Activated CD4-positive, alpha-beta T cell treated with anti-CD3 and anti-CD28 coated beads, Interleukin-2, Interleukin-4, amounts not matched to agents 100 ng/mL and 50 ng/mL, durations not matched to agents 16 hours and 8 hours (primary cell): ENCODE results near the gene GTSE1.

Source experiments
- DNase-seq: peaks from one replicate; pipeline ENCODE4 v3.0.0-alpha.2; 2020; ENCODE audit warnings: low spot score

GTSE1 gene

DNA sequence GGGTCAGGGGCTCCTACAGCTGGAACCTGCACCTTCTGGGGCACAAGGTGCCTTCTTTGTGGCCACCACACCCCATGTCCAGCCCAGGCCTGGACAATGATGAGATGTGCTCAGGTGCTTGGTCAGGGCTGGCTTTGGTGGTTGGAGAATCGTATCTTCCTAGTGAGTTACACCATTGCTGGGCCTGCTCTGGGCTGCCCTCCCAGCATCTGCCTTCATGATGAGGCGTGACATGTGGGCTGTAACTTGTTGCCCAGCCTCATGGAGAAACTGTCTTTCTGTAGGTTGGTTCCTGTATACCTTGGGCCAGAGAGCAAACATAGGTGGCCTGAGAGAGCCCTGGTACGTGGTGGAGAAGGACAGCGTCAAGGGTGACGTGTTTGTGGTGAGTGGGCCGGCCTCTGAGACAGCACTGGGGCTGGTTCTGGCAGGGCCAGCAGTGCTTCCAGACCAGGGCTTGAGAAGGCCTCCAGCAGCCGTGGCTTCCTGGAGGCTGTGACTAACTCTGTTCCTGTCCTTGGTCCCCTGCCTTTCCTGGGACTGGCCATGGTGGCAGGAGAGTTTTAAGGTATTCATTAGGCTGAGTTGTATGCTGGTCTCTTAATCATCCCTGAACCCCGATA lies 56.9 kb downstream of the GTSE1 start:
- no peak for DNase-seq

DNA sequence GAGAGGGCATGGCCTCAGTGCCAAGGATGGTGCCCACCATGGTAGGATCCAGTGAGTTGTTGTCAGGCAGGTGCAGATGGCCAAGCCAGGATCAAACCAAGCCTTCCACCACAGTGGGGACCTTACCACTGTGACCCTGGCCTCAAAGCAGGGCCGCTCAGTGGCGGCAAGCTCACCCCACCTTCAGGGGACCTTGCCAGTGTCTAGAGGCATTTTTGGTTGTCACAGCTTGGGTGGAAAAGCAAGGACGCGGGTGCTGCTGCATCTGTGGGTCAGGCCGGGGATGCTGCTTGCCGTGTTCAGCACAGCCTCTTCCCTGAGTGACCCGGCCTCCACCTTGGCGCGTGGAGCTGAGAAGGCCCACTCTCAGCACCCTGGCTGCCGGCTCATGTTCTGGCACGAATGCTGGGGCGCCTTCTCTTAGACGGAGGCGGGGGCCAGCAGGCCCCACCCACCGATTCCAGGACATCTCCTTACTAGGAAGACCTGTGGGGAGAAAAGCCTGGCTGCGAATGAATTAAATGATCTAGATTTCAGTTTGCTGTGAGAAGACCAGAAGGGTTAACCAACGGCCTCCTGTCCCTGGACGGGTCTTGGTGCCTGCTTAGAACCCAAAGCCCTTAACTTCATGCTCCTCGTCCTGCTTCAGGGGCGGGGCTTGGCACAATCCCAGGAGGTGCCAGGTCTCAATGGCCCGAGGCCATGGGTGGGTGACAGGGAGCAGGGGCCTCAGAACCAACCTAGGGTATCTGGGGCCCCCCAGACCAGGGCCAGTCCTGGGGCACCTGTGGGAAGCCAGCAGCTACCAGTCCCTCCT lies 57.7 kb downstream of the GTSE1 start:
- DNase-seq, result no peak

DNA sequence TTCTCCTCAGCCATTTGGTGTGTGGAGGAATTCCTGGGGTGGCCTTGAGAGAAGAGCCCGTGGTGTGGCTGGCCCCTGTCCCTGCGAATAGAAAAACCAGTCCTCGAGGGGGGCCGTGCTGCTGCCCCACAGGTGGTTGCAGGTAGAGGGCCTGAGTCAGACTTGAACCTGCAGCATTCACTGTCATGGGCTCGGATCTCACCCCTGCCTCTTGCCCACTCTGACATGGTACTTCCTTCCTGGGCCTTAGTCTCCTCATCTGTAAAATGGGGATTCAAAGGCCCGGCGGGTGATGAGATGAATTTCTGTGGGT lies 58.3 kb downstream of the GTSE1 start:
- DNase-seq, result no peak

DNA sequence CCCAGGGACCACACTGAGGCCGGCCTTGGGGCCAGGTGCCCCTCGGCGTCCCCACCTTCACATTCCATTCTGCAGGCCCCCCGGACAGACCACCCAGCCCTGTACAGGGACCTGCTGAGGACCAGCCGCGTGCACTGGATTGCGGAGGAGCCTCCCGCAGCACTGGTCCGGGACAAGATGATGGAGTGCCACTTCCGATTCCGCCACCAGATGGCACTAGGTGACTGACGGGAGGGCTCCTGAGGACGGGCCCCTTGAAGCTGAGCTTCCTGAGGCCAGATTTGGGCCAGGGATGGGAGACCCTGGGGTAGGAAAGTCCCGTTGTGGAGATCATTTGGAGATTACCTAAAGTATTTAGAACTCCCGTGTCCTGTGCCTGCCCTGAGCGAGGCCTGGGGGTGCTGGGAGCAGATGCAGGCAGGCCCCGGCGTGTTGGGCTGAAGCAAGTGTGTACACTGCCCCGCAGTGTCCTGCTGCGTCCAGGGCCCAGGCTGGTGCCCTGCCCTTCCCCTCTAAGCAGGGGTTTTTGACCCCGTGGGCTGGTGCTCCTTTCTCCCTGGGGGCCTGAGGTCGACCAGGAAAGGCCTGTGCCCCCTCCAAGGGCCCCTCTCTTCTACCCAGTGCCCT lies 58.8 kb downstream of the GTSE1 start:
- peak; percentile 61 for DNase-seq

DNA sequence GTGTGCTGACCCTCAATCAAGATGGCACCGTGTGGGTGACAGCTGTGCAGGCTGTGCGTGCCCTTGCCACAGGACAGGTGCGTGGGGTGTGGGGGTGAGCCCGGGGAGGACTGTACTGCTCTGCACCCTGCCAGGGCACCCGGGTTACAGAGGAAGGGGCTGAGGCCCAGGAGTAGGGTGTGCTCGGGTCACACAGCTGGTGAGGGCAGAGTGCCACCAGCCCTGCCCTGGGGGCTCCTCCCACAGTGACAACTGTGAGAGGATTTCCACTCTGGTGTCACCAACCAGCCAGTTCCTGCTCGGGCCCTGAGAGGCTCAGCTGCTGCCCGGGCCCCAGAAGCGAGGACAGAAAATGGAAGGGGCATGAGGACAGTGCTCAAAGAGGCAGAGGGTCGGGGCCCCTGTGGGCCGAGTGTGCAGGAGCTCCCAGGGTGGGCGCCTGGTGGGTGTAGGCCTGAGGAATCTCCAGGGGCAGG lies 59.4 kb downstream of the GTSE1 start:
- DNase-seq, result no peak

DNA sequence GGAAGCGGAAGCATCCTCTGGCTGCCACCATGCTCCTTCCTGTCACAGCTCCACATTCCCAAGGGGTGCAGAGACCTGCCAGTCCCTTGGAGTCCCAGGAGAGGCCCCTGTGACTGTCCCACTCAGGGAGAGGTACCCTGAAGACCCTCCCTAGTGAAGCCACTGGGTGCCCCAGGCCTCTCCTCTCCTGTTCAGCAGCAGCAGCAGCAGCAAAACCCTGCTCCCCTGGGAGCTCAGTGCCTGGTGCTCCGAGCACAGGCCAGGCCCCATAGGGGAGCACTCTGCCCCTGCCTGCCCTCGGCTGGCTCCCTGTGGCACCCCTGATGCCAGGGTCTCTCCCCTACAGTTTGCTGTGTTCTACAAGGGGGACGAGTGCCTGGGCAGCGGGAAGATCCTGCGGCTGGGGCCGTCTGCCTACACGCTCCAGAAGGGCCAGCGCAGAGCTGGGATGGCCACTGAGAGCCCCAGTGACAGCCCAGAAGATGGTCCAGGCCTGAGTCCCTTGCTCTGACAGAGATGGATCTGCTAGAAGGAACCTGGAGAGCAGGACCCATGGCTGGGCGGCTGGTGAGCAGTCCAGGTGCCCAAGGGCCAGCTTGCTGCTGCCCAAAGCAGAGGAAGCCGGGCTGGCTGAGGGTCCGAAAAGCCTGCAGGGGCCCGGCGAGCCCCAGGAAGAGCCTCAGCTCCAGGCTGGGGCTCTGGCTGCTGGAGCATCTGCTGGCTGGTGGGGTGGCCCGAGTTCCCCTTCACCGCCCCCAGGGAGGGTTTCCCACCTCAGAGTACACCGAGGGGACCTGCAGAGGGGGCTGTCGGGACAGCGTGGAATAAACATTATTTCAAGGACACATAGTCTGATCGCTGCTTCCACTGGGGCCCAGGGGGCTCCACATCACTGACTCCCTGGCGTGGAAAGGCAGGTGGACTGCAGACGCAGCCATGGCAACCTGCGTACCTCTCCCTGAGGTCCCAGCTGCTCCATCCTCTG lies 60.1 kb downstream of the GTSE1 start:
- no peak for DNase-seq

DNA sequence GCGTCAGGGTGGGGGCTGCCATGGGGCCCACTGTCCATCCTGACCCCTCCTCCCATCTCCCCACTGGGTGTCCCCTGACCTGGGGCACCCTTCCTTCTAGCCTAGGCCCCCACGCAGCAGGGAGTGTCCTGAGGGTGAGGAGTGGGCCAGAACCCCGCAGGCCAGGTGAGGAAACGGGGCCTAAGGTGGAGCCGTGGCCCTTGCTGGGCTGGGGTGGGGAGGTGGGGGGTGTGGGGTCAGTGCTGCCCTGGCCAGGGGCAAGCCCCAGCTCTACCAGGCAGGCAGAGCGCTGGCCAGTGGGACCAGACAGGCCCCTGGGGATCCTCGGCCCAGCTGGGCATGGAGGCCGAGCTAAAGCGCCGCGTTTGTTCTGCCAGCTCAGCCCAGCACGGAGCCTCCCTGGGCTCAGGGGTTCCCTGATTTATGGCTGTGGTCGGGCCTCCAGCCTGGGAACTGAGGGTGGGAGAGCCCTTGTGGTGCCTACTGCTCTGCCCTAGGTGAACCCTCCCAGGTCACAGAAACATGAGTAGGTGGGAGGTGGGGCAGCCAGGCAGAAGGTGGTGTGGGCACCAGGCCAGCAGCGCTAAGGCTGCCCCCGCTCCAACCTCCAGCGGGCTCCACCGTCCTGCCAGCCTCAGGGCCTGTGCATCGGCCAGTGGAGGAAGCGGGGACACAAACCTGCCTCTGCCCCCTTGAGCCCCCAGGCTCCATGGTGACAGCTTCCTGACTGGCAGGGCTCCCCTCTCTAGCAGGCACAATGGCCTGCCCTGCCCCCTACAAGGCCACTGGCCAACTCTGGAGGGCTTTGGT lies 61.2 kb downstream of the GTSE1 start:
- DNase-seq, result no peak

DNA sequence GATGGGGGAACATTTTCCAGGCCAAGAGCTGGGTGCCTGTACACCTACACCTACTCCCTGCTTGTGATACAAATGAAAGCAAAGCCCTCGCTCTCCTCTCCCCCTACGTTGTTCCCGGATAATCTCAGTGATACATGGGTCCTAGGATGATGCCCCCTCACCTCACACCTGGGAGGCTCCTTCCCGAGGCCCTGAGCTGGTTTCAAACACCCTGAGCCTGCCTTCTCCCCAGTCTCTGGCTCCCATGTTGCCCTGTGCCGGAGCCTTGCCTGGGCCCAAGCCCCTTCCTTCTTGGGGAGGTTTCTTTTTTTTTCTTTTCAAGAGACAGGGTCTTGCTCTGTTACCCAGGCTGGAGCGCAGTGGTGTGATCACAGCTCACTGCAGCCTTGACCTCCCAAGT lies 62.1 kb downstream of the GTSE1 start:
- no peak for DNase-seq

DNA sequence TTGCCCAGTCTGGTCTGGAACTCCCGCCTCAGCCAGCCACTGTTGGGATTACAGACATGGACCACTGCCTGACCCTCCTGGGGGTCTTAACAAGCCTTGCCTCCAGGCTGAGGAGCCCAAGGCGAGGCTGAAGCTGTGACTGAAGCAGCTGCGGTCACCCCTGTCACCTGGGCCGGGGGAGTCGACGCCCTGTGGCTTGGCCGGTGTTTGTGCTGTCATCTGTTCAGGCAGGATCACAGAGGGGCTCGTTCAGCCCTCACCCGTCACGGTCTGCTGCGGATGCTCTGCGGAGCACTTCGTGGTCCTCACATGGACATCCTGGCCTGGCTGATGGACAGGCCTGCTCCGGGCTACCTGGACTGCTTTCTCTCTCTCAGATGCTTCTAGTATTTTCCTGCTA lies 62.7 kb downstream of the GTSE1 start:
- DNase-seq, result no peak

DNA sequence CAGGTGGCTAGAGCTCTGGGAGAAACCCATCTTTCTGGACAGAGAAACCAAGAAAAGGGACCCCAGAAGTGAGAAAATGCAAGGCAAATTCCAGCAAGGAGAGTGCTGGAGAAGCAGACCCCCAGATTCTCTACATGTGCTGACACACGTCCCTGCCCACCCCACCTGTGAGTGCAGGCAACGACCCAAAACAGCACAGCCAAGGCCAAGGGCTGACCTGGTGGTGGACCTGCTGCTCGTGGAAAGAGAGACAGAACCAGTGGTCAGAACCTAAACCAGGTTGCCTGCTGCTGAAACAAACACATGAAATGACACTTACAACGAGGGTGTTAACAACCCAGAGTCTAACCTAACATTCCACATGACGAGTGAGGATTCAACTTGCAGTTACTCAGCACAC lies 63.4 kb downstream of the GTSE1 start:
- DNase-seq, result no peak

DNA sequence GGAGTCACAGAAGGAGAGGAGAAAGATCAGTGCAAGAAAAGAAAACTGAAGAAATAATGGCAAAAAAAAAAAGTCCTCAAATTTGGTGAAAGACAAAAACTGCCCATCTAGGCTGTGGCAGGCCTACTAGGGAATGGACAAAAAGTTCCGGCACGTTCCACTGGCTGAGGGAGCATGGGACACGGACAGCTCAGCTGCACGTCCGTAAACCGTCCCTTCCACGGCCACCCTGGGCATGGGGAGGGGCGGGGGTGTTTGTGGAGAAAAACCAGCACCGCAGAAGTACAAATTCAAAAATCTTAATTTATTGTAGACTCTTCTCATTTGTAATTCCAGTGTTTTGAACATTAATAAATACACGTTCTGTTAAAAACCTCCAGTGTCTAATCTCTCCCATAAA lies 64.2 kb downstream of the GTSE1 start:
- no peak for DNase-seq

DNA sequence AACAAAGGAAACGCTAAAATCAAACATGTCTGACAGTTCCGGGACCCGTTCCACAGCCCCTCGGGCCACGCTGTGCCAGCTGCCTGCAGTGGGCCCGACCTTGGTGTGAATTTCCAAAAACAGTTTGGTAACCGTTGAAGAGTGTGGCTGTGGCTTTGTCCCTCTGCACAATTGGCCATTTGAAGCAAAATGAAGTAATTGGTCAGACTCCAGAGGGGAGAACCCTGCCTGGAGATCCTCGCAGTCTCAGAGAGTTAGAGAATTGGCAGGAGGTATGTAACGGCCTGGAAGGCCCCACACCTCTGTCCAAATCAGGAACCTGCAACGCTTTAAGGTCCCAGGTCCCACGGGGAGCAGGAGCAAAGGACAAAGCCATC lies 65.1 kb downstream of the GTSE1 start:
- no peak for DNase-seq

DNA sequence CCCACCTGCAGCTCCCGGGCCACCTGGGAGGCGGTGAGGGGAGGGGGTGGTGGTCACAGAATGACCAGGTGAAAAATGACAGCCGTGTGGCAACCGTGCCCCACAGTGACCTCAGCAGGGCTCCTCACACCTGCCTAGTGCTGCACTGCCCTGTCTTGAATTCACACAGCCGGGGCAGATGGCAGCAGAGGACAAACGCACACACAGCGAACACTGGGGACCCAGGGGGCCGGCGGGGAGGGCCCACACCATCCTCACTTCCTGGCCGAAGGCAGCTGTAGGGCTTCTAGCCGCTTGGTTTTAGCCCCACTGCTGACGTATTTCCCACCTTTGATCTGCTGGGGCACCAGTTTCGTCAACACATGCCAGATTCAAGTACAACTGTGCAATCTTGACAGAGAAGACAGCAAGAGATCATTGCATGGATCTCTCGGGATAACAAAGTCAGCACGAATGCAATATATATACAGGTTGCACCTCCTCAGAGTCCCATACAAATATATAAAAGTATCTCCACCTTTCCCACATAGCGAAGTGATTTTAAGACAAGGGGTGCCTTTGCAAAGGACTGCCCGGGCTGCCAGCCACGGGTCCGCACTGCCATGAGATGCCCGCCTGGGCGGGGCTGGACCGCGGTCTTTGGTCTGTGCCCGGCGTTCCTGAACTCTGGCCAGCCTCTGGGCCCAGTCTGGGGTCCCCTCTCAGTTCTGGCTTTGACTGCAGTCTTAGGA lies 65.7 kb downstream of the GTSE1 start:
- DNase-seq, result no peak

DNA sequence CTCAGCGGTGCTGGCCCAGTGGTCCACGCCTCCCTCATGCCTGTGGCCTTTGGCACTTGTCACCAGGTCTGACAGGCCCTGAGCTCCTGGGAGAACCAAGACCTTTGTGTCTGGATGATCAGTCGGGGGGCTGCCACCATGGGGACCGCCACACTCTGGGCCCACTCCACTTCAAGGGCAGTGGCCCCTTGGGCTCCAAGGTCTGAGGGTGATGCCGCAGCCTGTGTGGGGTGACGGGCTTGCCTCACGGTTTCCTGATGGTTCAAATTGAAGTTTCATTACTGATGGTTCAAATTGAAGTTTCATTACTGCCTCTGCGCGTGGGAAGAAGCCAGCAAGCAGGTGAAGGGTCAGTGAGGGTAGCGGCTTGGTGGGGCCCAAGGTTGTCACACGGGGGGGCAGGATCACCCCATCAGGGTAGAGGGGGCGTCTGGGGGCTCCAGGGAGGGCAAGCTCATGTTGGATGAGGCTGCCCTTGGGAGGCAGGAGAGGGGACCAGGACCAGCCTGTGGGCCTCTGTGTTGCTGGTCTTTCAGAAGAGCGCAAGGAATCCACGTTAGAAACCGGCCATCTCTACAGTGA lies 66.4 kb downstream of the GTSE1 start:
- no peak for DNase-seq

DNA sequence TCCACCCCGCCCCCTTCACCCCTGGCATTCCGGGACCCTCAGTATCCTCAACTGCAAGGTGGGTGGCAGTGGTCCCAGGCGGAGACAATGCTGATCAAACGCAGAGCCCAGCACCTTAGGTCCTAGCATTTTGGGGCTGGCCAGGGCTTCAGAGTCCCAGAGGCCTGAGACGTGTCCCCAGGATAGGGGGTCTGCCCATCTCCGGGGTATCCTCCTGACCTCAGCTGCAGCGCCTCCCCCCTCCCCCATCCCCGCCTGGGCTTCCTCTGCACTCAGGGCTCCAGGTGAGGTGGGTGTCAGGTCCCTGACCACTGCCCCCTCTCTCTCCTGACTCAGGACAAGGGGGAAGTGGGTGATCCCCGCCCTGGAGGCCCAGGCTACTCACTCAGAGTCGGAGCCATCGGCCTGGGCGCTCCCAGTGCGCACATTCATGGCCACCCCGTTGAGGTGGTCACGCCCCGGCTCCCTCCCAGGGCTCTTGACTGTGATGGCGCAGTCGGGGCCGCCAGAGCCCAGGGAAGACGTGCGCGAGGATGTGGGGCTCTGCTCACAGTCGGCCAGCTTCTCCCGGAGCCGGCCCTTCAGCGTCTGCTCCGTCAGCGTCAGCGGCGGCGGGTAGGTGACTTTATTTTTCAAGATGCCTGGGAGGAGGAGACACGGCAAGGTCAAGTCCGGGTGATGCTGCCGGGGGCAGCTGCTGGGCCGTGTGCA lies 67.1 kb downstream of the GTSE1 start:
- no peak for DNase-seq

DNA sequence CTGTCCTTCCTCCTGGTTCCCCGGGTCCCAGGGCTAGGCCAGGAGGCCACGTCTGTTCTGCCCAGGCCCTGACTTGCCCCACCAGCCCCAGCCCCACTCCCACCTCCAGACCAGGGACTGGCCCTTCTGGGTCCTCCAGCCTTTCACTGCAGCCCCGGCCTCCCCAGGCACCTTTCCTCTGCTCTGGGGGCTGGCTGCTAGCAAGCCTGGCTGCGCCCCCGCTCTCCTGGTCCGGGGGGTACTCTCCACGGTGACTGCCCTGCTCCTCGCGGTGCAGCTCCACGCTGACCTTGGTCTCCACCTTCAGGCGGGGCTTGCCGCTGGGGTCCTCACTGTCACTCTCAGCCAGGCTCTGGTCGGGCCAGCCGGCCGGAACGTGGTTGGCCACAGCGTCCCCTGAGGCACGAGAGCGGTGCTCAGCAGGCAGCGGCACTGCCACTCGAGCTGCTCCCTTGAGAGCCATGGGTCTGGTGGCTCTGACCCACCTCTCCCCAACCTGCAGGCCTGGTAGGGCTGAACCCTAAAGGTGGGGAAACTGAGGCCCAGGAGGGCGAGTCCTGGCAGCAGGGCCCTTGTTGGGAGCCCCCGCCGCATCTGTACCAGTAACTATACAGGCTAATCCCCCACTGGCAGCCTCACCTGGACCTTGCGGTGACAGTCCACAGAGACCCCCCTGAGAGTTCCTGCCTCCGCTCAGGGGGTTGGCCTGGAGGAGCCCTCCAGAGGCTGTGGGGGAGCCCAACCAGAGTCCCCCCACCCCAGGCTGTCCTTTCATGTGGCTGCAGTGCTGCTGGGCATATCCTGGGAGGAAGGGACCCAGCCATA lies 67.9 kb downstream of the GTSE1 start:
- no peak for DNase-seq

DNA sequence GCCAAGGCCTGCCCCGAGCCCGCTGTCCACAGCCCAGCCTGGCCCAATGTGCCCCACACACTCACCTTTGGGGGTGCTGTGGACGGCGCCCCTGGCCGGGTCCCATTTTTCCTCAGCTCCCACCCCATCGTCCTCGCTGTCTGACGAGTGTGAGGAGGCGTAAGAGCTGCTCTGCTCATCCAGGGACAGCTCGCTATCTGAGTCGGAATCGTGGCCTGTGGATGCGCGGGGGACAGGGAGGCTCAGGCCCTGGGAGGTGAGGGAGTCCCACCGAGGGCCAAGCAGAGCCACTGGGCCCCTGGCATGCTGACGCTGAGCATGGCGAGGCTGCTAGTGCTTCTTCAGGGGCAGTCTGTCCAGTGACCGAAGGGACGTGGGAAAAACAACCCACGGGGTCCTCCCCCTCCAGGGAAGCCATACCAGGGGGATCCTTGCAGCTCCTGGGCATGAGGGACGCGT lies 68.5 kb downstream of the GTSE1 start:
- DNase-seq, result no peak

DNA sequence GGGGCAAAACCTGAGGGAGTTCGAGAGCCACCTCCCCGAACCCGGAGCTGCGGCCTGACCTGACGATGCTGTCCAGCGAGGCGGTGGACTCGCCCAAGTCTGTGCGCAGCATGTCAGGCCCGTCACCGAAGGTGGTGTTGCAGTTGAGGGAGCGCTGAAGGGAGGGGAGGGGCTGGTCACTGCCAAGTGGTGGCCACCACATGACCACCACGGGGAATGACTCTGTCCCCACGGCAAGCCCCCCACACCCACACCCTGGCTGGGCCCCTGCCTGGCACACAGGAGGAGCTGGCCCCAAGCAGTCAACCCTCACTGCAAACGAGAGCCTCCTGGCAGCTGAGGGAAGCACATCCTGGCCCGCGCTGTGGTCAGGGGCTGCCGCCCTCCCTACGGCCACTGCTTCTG lies 69.7 kb downstream of the GTSE1 start:
- no peak for DNase-seq
